SH-SY5Y (cell line): Measurements from ENCODE around the gene TECTA.

ENCODE experiments used
- GATA2 ChIP-seq: IDR thresholded peaks from 2 replicates; pipeline ENCODE4 v1.6.1; 2011; ENCODE audit warnings: mild to moderate bottlenecking, low read depth, low read length
- GATA3 ChIP-seq: IDR thresholded peaks from 2 replicates; pipeline ENCODE4 v1.6.1; 2011; ENCODE audit warnings: low read depth, mild to moderate bottlenecking, low read length, moderate library complexity

- TF ChIP-seq GATA3 (no peak), GATA2 (no peak)
Measured at GRCh38 chr11:121143921-121144320, 42.9 kb downstream of the TECTA start.
